PC-3 (cell line): ENCODE measurements around the gene CYP4F3. TPM values are rescaled to one million over a fixed set of nuclear protein-coding genes. Genes with fewer than 3 reads are reported as not detected.

ENCODE experiments used
- ATAC-seq: fragments of 200-7000 bp; cut with Tn5 transposase; 2 replicates; pipeline ENCODE4 v1.9.1; 2020; ENCODE audit warnings: mild to moderate bottlenecking, moderate library complexity
- BruUV-seq: library from RNA; stranded (reverse); fragments of 400-500 nt; replicated peaks from 2 replicates; lab custom pipeline; 2021; lab: Mats Ljungman, UMichigan
- CTCF ChIA-PET: fragments of 300-600 bp; sonication (Branson Sonifier 250); formaldehyde crosslinking; loops from one replicate; lab custom pipeline; 2022; ENCODE audit warnings: antibody characterized with exemption; lab: Charles Lee
- POLR2A ChIA-PET: fragments of 300-600 bp; sonication (Branson Sonifier 250); formaldehyde crosslinking; loops from one replicate; lab custom pipeline; 2022; ENCODE audit warnings: antibody characterized with exemption; ENCODE audit not compliant: unreplicated experiment; lab: Charles Lee
- DNase-seq: peaks from one replicate; pipeline ENCODE4 v3.0.0-alpha.2; 2015
- H2AFZ ChIP-seq: fragments of 300-600 bp; sonication (generic); 2 replicates; pipeline ENCODE4 v1.6.0; 2016; ENCODE audit warnings: antibody characterized with exemption, low read length
- H3F3A ChIP-seq: fragments of 300-600 bp; sonication (generic); one replicate; pipeline ENCODE4 v1.6.0; 2017; ENCODE audit warnings: antibody characterized with exemption, low read length, control low read depth, mild to moderate bottlenecking; ENCODE audit not compliant: unreplicated experiment
- H3K27ac ChIP-seq: fragments of 300-600 bp; sonication (generic); 2 replicates; pipeline ENCODE4 v1.5.1; 2016; ENCODE audit warnings: mild to moderate bottlenecking, low read length
- H3K27me3 ChIP-seq: fragments of 300-600 bp; sonication (generic); 2 replicates; pipeline ENCODE4 v1.6.1; 2016; ENCODE audit warnings: low read length, mixed read lengths
- H3K36me3 ChIP-seq: fragments of 300-600 bp; sonication (generic); 2 replicates; pipeline ENCODE4 v1.6.1; 2016; ENCODE audit warnings: low read depth, mixed run types, low read length, mixed read lengths
- H3K4me1 ChIP-seq: fragments of 300-600 bp; sonication (generic); 2 replicates; pipeline ENCODE4 v1.5.1; 2016; ENCODE audit warnings: low read length; ENCODE audit not compliant: insufficient read depth
- H3K4me2 ChIP-seq: fragments of 300-600 bp; sonication (generic); 2 replicates; pipeline ENCODE4 v1.6.0; 2016; ENCODE audit warnings: low read length
- H3K4me3 ChIP-seq: fragments of 300-600 bp; sonication (generic); 2 replicates; pipeline ENCODE4 v1.5.1; 2016; ENCODE audit warnings: mild to moderate bottlenecking, low read length, mixed read lengths
- H3K79me2 ChIP-seq: fragments of 300-600 bp; sonication (generic); 2 replicates; pipeline ENCODE4 v1.6.1; 2017; ENCODE audit warnings: low read length, mixed read lengths
- H3K9ac ChIP-seq: fragments of 300-600 bp; sonication (generic); 2 replicates; pipeline ENCODE4 v1.6.0; 2016; ENCODE audit warnings: mild to moderate bottlenecking, low read length
- H3K9me2 ChIP-seq: fragments of 300-600 bp; sonication (generic); replicated peaks from 2 replicates; pipeline ENCODE4 v1.6.1; 2016; ENCODE audit warnings: mixed run types, low read length, mixed read lengths
- H3K9me3 ChIP-seq: fragments of 300-600 bp; sonication (generic); 2 replicates; pipeline ENCODE4 v1.6.1; 2016; ENCODE audit warnings: low read length, mixed read lengths
- H4K20me1 ChIP-seq: fragments of 300-600 bp; sonication (generic); 2 replicates; pipeline ENCODE4 v1.6.1; 2016; ENCODE audit warnings: low read length, mixed read lengths
- CTCF ChIP-seq: fragments of 300-600 bp; sonication (generic); conservative IDR thresholded peaks from 2 replicates; pipeline ENCODE4 v1.5.1; 2017; ENCODE audit warnings: antibody characterized with exemption, low read depth, mild to moderate bottlenecking, low read length
- EZH2 ChIP-seq: fragments of 300-600 bp; sonication (generic); IDR thresholded peaks from one replicate; pipeline ENCODE4 v1.6.1; 2017; ENCODE audit warnings: antibody characterized with exemption, mild to moderate bottlenecking, low read length; ENCODE audit not compliant: unreplicated experiment
- EZH2phosphoT487 ChIP-seq: fragments of 300-600 bp; sonication (generic); IDR thresholded peaks from 2 replicates; pipeline ENCODE4 v1.6.1; 2018; ENCODE audit warnings: mild to moderate bottlenecking, antibody characterized with exemption, low read length, borderline replicate concordance
- intact Hi-C: fragments of 100-400 bp; cut with micrococcal nuclease; formaldehyde crosslinking; loops from 2 replicates; pipeline ENCODE4 v1.9.0; 2023
- total RNA-seq: library from RNA; depleted of rRNA; stranded (reverse); fragments of >200 nt; gene quantifications from 2 replicates; pipeline ENCODE4 v1.2.3, GENCODE V29; 2014

CYP4F3 gene
- total RNA-seq, 1 experiment from 2014 or later, result not detected

- H3K36me3 ChIP-seq, result no peaks in the 10 kb centered on the region
- no peak overlapping the region for H2AFZ ChIP-seq
- CTCF ChIA-PET, result no interaction called here
- no peaks in the 10 kb centered on the region for H3K27me3 ChIP-seq
- POLR2A ChIA-PET, result no interaction called here
- no peak overlapping the region for H3K4me2 ChIP-seq
- intact Hi-C loops, result no loop called here
- H3K9ac ChIP-seq, result no peak overlapping the region
- no peaks in the 10 kb centered on the region for H3K9me3 ChIP-seq
- no peaks in the 10 kb centered on the region for H3K4me1 ChIP-seq
- no peaks in the 10 kb centered on the region for H3K79me2 ChIP-seq
- TF ChIP-seq EZH2 (no peak), CTCF (no peak), EZH2phosphoT487 (no peak)
- DNase-seq, result peak; percentile 10
- H3K4me3 ChIP-seq, result no peak overlapping the region
- ATAC-seq, result no peak
- BruUV-seq, result no TSS peak
- no peaks in the 10 kb centered on the region for H3F3A ChIP-seq
- no peak overlapping the region for H3K27ac ChIP-seq
- H4K20me1 ChIP-seq, result no peaks in the 10 kb centered on the region
- no peaks in the 10 kb centered on the region for H3K9me2 ChIP-seq
Measured at GRCh38 chr19:15612342-15612741, 28.4 kb upstream of the CYP4F3 start.

- H3K4me1 ChIP-seq, result no peaks in the 10 kb centered on the region
- no peak overlapping the region for H3K27ac ChIP-seq
- H3K9me3 ChIP-seq, result no peaks in the 10 kb centered on the region
- ChIA-PET CTCF (no interaction called here), POLR2A (no interaction called here)
- intact Hi-C loops, result no loop called here
- no peak overlapping the region for H3K9ac ChIP-seq
- no peaks in the 10 kb centered on the region for H3K79me2 ChIP-seq
- H3K36me3 ChIP-seq, result no peaks in the 10 kb centered on the region
- no peak overlapping the region for H3K4me2 ChIP-seq
- BruUV-seq, result no TSS peak
- H3K27me3 ChIP-seq, result no peaks in the 10 kb centered on the region
- no peak overlapping the region for H3K4me3 ChIP-seq
- no peak for DNase-seq
- no peak for ATAC-seq
- H4K20me1 ChIP-seq, result no peaks in the 10 kb centered on the region
- no peaks in the 10 kb centered on the region for H3K9me2 ChIP-seq
- H3F3A ChIP-seq, result no peaks in the 10 kb centered on the region
- H2AFZ ChIP-seq, result no peak overlapping the region
- no peak for TF ChIP-seq EZH2
- no peak for TF ChIP-seq EZH2phosphoT487
- TF ChIP-seq CTCF, result no peak
Measured at GRCh38 chr19:15613338-15613737, 27.4 kb upstream of the CYP4F3 start.

- no peaks in the 10 kb centered on the region for H3K79me2 ChIP-seq
- H3K36me3 ChIP-seq, result no peaks in the 10 kb centered on the region
- intact Hi-C loops, result no loop called here
- ATAC-seq, result no peak
- no peaks in the 10 kb centered on the region for H3F3A ChIP-seq
- no peaks in the 10 kb centered on the region for H4K20me1 ChIP-seq
- H3K4me1 ChIP-seq, result no peaks in the 10 kb centered on the region
- no peak for DNase-seq
- H3K9me2 ChIP-seq, result no peaks in the 10 kb centered on the region
- ChIA-PET CTCF (no interaction called here), POLR2A (no interaction called here)
- H2AFZ ChIP-seq, result no peak within 1 kb of the TSS
- TF ChIP-seq EZH2 (no peak), EZH2phosphoT487 (no peak), CTCF (no peak)
- H3K4me2 ChIP-seq, result no peak within 1 kb of the TSS
- no TSS peak for BruUV-seq
- no peaks in the 10 kb centered on the region for H3K27me3 ChIP-seq
- H3K9me3 ChIP-seq, result no peaks in the 10 kb centered on the region
- H3K4me3 ChIP-seq, result no peak within 1 kb of the TSS
- no peak within 1 kb of the TSS for H3K27ac ChIP-seq
- no peak within 1 kb of the TSS for H3K9ac ChIP-seq
Measured at GRCh38 chr19:15614507-15615379, 26.0 kb upstream of the CYP4F3 start, which contains the start of gene CYP4F8. CYP4F8 (plus strand) TSS chr19:15615218; CDS start chr19:15615617, 399 bp downstream.
